ENCODE results near the gene TCEA2. TPM values are rescaled to one million over a fixed set of nuclear protein-coding genes. Genes with fewer than 3 reads are reported as not detected.

Gene TCEA2
- total RNA-seq, 2 donors from 2014 or later = 30.1 to 48.6 TPM

- no peak for TF ChIP-seq CTCF (IDR thresholded peaks at IDR 0.05)
- H3K9me3 ChIP-seq = no peaks in the 10 kb centered on the region
- no peak overlapping the region for H3K27ac ChIP-seq
- DNase-seq (ENCODE audit: low spot score) (no peak), ATAC-seq (ENCODE audit: insufficient number of reproducible peaks, low FRiP score, low read depth) (no peak)
- H3K27me3 ChIP-seq (replicated peaks; ENCODE audit: insufficient read depth) = no peaks in the 10 kb centered on the region
- no peaks in the 10 kb centered on the region for H3K36me3 ChIP-seq
- H3K4me3 ChIP-seq = no peak overlapping the region
- H3K4me1 ChIP-seq (ENCODE audit: control insufficient read depth in 1 of 2, low read depth in 2 of 2) = no peaks in the 10 kb centered on the region
Observed at GRCh38 chr20:64095927-64096326, 32.9 kb downstream of the TCEA2 start.

DNA sequence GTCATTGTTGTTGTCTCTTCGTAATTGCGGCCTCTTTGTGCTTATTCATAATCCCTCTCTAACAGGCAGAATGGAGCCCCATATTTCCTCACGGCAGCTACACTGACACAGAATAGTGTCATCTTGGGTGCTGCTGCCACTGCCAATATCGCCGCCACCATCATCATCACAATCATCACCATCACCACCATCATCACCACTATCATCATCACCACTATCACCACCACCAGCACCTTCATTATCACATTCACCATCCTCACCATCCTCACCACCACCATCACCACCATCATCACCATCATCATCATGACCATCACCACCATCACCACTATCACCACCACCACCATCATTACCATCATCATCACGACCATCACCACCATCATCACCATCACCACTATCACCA, 33.5 kb downstream of the TCEA2 start:
- Histone ChIP-seq H3K36me3 (no peaks in the 10 kb centered on the region), H3K27ac (no peak overlapping the region), H3K27me3 (replicated peaks; ENCODE audit: insufficient read depth) (no peaks in the 10 kb centered on the region), H3K4me1 (ENCODE audit: control insufficient read depth in 1 of 2, low read depth in 2 of 2) (no peaks in the 10 kb centered on the region), H3K9me3 (no peaks in the 10 kb centered on the region), H3K4me3 (no peak overlapping the region)
- ATAC-seq (ENCODE audit: insufficient number of reproducible peaks, low FRiP score, low read depth) = no peak
- no peak for DNase-seq (ENCODE audit: low spot score)
- TF ChIP-seq CTCF (IDR thresholded peaks at IDR 0.05) = no peak

DNA sequence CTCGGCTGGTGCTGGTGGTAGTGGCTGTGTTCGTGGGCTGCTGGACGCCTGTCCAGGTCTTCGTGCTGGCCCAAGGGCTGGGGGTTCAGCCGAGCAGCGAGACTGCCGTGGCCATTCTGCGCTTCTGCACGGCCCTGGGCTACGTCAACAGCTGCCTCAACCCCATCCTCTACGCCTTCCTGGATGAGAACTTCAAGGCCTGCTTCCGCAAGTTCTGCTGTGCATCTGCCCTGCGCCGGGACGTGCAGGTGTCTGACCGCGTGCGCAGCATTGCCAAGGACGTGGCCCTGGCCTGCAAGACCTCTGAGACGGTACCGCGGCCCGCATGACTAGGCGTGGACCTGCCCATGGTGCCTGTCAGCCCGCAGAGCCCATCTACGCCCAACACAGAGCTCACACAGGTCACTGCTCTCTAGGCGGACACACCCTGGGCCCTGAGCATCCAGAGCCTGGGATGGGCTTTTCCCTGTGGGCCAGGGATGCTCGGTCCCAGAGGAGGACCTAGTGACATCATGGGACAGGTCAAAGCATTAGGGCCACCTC, 35.5 kb downstream of the TCEA2 start:
- no peak for TF ChIP-seq CTCF (IDR thresholded peaks at IDR 0.05)
- no peak for DNase-seq (ENCODE audit: low spot score)
- no peaks in the 10 kb centered on the region for H3K36me3 ChIP-seq
- no peak overlapping the region for H3K4me3 ChIP-seq
- no peaks in the 10 kb centered on the region for H3K9me3 ChIP-seq
- ATAC-seq (ENCODE audit: insufficient number of reproducible peaks, low FRiP score, low read depth) = no peak
- H3K27me3 ChIP-seq (replicated peaks; ENCODE audit: insufficient read depth) = no peaks in the 10 kb centered on the region
- H3K27ac ChIP-seq = no peak overlapping the region
- H3K4me1 ChIP-seq (ENCODE audit: control insufficient read depth in 1 of 2, low read depth in 2 of 2) = no peaks in the 10 kb centered on the region

GRCh38 chr20:64099086-64099786, 36.2 kb downstream of the TCEA2 start:
- H3K4me3 ChIP-seq = no peak overlapping the region
- DNase-seq (ENCODE audit: low spot score) (no peak), ATAC-seq (ENCODE audit: insufficient number of reproducible peaks, low FRiP score, low read depth) (no peak)
- no peaks in the 10 kb centered on the region for H3K27me3 ChIP-seq (replicated peaks; ENCODE audit: insufficient read depth)
- H3K4me1 ChIP-seq (ENCODE audit: control insufficient read depth in 1 of 2, low read depth in 2 of 2) = no peaks in the 10 kb centered on the region
- H3K9me3 ChIP-seq = no peaks in the 10 kb centered on the region
- no peaks in the 10 kb centered on the region for H3K36me3 ChIP-seq
- TF ChIP-seq CTCF (IDR thresholded peaks at IDR 0.05) = no peak
- H3K27ac ChIP-seq = no peak overlapping the region

DNA sequence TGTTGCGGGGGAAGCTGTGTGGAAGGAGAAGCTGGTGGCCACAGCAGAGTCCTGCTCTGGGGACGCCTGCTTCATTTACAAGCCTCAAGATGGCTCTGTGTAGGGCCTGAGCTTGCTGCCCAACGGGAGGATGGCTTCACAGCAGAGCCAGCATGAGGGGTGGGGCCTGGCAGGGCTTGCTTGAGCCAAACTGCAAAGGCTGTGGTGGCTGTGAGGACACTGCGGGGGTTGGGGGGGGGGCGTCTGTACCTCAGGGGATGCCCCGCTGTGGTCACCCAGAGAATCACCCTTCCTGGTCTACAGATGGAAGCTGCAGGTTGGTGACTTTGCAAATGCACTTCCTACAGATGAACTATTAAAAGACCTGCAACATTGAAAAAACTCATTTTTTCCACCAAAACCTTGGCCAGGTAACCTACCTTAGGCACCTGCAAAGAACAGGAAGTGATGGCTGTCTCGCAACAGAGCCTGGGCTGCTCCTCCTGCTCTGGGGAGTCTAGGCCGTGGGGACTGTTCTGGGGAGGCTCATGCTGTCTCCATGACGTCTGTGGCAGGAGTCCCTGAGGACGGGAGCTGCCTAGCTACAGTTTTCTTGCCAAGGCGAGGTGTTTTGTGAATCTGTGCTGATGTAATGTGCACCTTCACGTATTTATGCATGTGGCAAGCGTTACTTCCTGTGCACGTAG, 37.0 kb downstream of the TCEA2 start:
- Histone ChIP-seq H3K4me3 (no peak overlapping the region), H3K9me3 (no peaks in the 10 kb centered on the region), H3K36me3 (no peaks in the 10 kb centered on the region), H3K27ac (no peak overlapping the region), H3K27me3 (replicated peaks; ENCODE audit: insufficient read depth) (no peaks in the 10 kb centered on the region), H3K4me1 (ENCODE audit: control insufficient read depth in 1 of 2, low read depth in 2 of 2) (no peaks in the 10 kb centered on the region)
- ATAC-seq (ENCODE audit: insufficient number of reproducible peaks, low FRiP score, low read depth) (no peak), DNase-seq (ENCODE audit: low spot score) (no peak)
- TF ChIP-seq CTCF (IDR thresholded peaks at IDR 0.05) = no peak

Measured in thoracic aorta (tissue), 2 donors.